ENCODE measurements around the gene ARHGAP22. TPM values are rescaled to one million over a fixed set of nuclear protein-coding genes. Genes with fewer than 3 reads are reported as not detected.

The ARHGAP22 gene
- total RNA-seq, 1 donor from 2014 or later: 3.2 TPM

GRCh38 chr10:48501787-48502771 lies 102.8 kb downstream of the ARHGAP22 start:
- Histone ChIP-seq H3K27ac (no peak overlapping the region), H3K4me3 (no peak overlapping the region), H3K27me3 (no peaks in the 10 kb centered on the region), H3K4me1 (peaks cover 6% of the 10 kb centered on the region), H3K9me3 (no peaks in the 10 kb centered on the region), H3K36me3 (no peaks in the 10 kb centered on the region)
- DNase-seq (ENCODE audit: extremely low spot score in 2 of 2): no peak
- TF ChIP-seq POLR2A (IDR thresholded peaks at IDR 0.05) (no peak), CTCF (IDR thresholded peaks at IDR 0.05) (no peak), POLR2AphosphoS5 (IDR thresholded peaks at IDR 0.05; ENCODE audit: insufficient read depth in 1 of 2, low read depth in 1 of 2) (no peak)
- intact Hi-C loops (cut with DNase I): no loop called here

- Histone ChIP-seq H3K4me1 (peaks cover 9% of the 10 kb centered on the region), H3K9me3 (no peaks in the 10 kb centered on the region), H3K27ac (no peak overlapping the region), H3K36me3 (no peaks in the 10 kb centered on the region), H3K27me3 (no peaks in the 10 kb centered on the region), H3K4me3 (no peak overlapping the region)
- TF ChIP-seq CTCF (IDR thresholded peaks at IDR 0.05): no peak
- TF ChIP-seq POLR2A (IDR thresholded peaks at IDR 0.05): no peak
- no peak for TF ChIP-seq POLR2AphosphoS5 (IDR thresholded peaks at IDR 0.05; ENCODE audit: insufficient read depth in 1 of 2, low read depth in 1 of 2)
- intact Hi-C loops (cut with DNase I): no loop called here
- DNase-seq (ENCODE audit: extremely low spot score in 2 of 2): no peak
Observed at GRCh38 chr10:48501226-48501625, 103.6 kb downstream of the ARHGAP22 start.

DNA sequence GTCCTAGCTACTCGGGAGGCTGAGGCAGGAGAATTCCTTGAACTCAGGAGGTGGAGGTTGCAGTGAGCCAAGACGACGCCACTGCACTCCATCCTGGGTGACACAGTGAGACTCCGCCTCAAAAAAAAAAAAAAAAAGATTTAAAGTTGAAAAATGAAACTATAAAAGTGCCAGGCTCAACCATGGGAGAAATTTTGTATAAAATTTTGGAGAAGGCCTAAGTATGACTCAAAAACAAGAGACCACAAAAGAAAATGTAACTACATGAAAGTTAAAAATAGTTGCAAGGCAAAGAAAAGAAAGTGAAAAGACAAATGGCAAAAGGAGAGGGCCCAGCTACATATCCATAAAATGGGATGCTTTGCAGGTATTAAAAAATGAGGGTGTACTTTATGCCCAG lies 104.1 kb downstream of the ARHGAP22 start:
- Histone ChIP-seq H3K27ac (no peak overlapping the region), H3K27me3 (no peaks in the 10 kb centered on the region), H3K9me3 (no peaks in the 10 kb centered on the region), H3K4me1 (peaks cover 9% of the 10 kb centered on the region), H3K4me3 (no peak overlapping the region), H3K36me3 (no peaks in the 10 kb centered on the region)
- DNase-seq (ENCODE audit: extremely low spot score in 2 of 2): no peak
- intact Hi-C loops (cut with DNase I): no loop called here
- TF ChIP-seq POLR2A (IDR thresholded peaks at IDR 0.05): no peak
- TF ChIP-seq POLR2AphosphoS5 (IDR thresholded peaks at IDR 0.05; ENCODE audit: insufficient read depth in 1 of 2, low read depth in 1 of 2): no peak
- no peak for TF ChIP-seq CTCF (IDR thresholded peaks at IDR 0.05)

GRCh38 chr10:48498940-48499510 lies 105.8 kb downstream of the ARHGAP22 start:
- H3K9me3 ChIP-seq: no peaks in the 10 kb centered on the region
- peaks cover 9% of the 10 kb centered on the region for H3K4me1 ChIP-seq
- H3K27me3 ChIP-seq: no peaks in the 10 kb centered on the region
- intact Hi-C loops (cut with DNase I): no loop called here
- no peak overlapping the region for H3K27ac ChIP-seq
- no peaks in the 10 kb centered on the region for H3K36me3 ChIP-seq
- H3K4me3 ChIP-seq: no peak overlapping the region
- no peak for TF ChIP-seq CTCF (IDR thresholded peaks at IDR 0.05)
- no peak for DNase-seq (ENCODE audit: extremely low spot score in 2 of 2)

All from vagina (tissue), 2 donors.